GM19397 (cell line): ENCODE measurements around the gene ZFAND6.

ENCODE experiments used
- ATAC-seq: cut with Tn5 transposase; IDR thresholded peaks from one replicate; pipeline ENCODE4 v1.9.1; 2021; ENCODE audit warnings: mild to moderate bottlenecking, moderate library complexity; ENCODE audit not compliant: unreplicated experiment

Gene ZFAND6

DNA sequence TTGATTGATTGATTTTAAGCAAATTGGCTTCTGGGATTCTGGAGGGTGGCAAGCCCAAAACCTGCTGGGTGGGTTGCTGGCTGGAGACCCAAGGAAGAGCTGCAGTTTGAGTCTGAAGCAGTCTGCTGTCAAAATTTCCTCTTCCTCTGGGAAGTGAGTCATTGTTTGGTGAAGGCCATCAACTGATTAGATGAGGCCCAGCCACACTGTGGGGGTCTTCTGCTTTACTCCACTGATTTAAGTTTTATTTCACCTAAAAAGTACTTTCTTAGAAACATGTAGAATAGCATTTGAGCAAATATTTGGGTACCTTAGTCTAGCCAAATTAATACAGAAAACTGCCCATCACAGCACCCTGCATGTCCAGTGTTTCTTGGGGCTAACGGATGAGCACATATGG is 127.1 kb downstream of the ZFAND6 start:
- no peak for ATAC-seq
